GM18498 (cell line): ENCODE data around the gene IFITM10.
"Not testable (repeated sequence)": the region's sequence is repeated elsewhere in the genome, so short reads cannot be mapped to it uniquely, and the experiment has no call there.

Source experiments
- ATAC-seq: cut with Tn5 transposase; IDR thresholded peaks from one replicate; pipeline ENCODE4 v1.9.1; 2021; ENCODE audit warnings: mild to moderate bottlenecking, moderate library complexity; ENCODE audit not compliant: unreplicated experiment

IFITM10 gene

GRCh38 chr11:1693327-1694063, 56.9 kb downstream of the IFITM10 start:
- ATAC-seq, result no peak

- ATAC-seq, result no peak
These were observed 57.6 kb downstream of the IFITM10 start for GRCh38 chr11:1692708-1693326.

GRCh38 chr11:1691878-1692707, 58.3 kb downstream of the IFITM10 start:
- ATAC-seq, result no peak

GRCh38 chr11:1691026-1691877, 59.1 kb downstream of the IFITM10 start:
- ATAC-seq, result no peak

- no peak for ATAC-seq
These were observed 60.0 kb downstream of the IFITM10 start for GRCh38 chr11:1690167-1691025.

- ATAC-seq, result not testable (repeated sequence)
These were observed 60.9 kb downstream of the IFITM10 start for GRCh38 chr11:1689250-1690166.

GRCh38 chr11:1688336-1688947, 62.0 kb downstream of the IFITM10 start:
- not testable (repeated sequence) for ATAC-seq

GRCh38 chr11:1686220-1686619, 64.2 kb downstream of the IFITM10 start:
- not testable (repeated sequence) for ATAC-seq

- not testable (repeated sequence) for ATAC-seq
These were observed 65.2 kb downstream of the IFITM10 start for GRCh38 chr11:1684886-1685874.

GRCh38 chr11:1683904-1684572, 66.4 kb downstream of the IFITM10 start:
- not testable (repeated sequence) for ATAC-seq

GRCh38 chr11:1683216-1683615, 67.2 kb downstream of the IFITM10 start:
- not testable (repeated sequence) for ATAC-seq
